Measurements from ENCODE around the gene ADK.

Gene ADK

GRCh38 chr10:74371696-74372095 lies 220.7 kb downstream of the ADK start:
- FAIRE-seq = no peak

GRCh38 chr10:74373059-74373458 lies 222.0 kb downstream of the ADK start:
- no peak for FAIRE-seq

GRCh38 chr10:74377476-74377875 lies 226.5 kb downstream of the ADK start:
- no peak for FAIRE-seq

- FAIRE-seq = no peak
Observed at GRCh38 chr10:74379474-74379873, 228.5 kb downstream of the ADK start.

GRCh38 chr10:74380795-74381194 lies 229.8 kb downstream of the ADK start:
- peak; percentile 78 for FAIRE-seq

GRCh38 chr10:74381291-74381853 lies 230.4 kb downstream of the ADK start:
- FAIRE-seq = no peak

GRCh38 chr10:74382663-74383062 lies 231.6 kb downstream of the ADK start:
- no peak for FAIRE-seq

GRCh38 chr10:74383642-74384041 lies 232.6 kb downstream of the ADK start:
- no peak for FAIRE-seq

GRCh38 chr10:74384615-74385183 lies 233.7 kb downstream of the ADK start:
- no peak for FAIRE-seq

GRCh38 chr10:74388801-74389200 lies 237.8 kb downstream of the ADK start:
- FAIRE-seq = no peak

GRCh38 chr10:74391786-74392185 lies 240.8 kb downstream of the ADK start:
- no peak for FAIRE-seq

GRCh38 chr10:74394416-74394969 lies 243.5 kb downstream of the ADK start:
- peak; percentile 6 for FAIRE-seq

- FAIRE-seq = no peak
Observed at GRCh38 chr10:74400186-74400585, 249.2 kb downstream of the ADK start.

GRCh38 chr10:74406006-74406405 lies 255.0 kb downstream of the ADK start:
- no peak for FAIRE-seq

- FAIRE-seq = no peak
Observed at GRCh38 chr10:74415146-74415839, 264.3 kb downstream of the ADK start.

GRCh38 chr10:74417397-74417796 lies 266.4 kb downstream of the ADK start:
- FAIRE-seq = no peak

- FAIRE-seq = no peak
Observed at GRCh38 chr10:74418285-74418872, 267.4 kb downstream of the ADK start.

GRCh38 chr10:74419491-74419951 lies 268.5 kb downstream of the ADK start:
- no peak for FAIRE-seq

GRCh38 chr10:74419958-74420375 lies 268.9 kb downstream of the ADK start:
- no peak for FAIRE-seq

GRCh38 chr10:74424565-74424964 lies 273.5 kb downstream of the ADK start:
- FAIRE-seq = no peak

- FAIRE-seq = no peak
Observed at GRCh38 chr10:74425456-74426001, 274.5 kb downstream of the ADK start.

- no peak for FAIRE-seq
Observed at GRCh38 chr10:74431816-74432215, 280.8 kb downstream of the ADK start.

- no peak for FAIRE-seq
Observed at GRCh38 chr10:74432841-74433594, 282.0 kb downstream of the ADK start.

Data from G401.6 (cell line).